Dendritic cell treated with granulocyte-macrophage colony-stimulating factor and Interleukin-4, amounts not matched to agents 40 ng/mL and 50 ng/mL, for 4 days (primary cell): ENCODE data around the gene KCNMA1.
"Not testable (repeated sequence)": the region's sequence is repeated elsewhere in the genome, so short reads cannot be mapped to it uniquely, and the experiment has no call there.

ENCODE experiments used
- H3K27ac Mint-ChIP-seq: one replicate; pipeline ENCODE4 v1.8.0; 2022; ENCODE audit warnings: mild to moderate bottlenecking, mixed read lengths
- H3K27me3 Mint-ChIP-seq: one replicate; pipeline ENCODE4 v1.8.0; 2022; ENCODE audit warnings: mild to moderate bottlenecking, mixed read lengths
- H3K36me3 Mint-ChIP-seq: one replicate; pipeline ENCODE4 v1.8.0; 2022; ENCODE audit warnings: low read depth, mixed read lengths
- H3K4me1 Mint-ChIP-seq: one replicate; pipeline ENCODE4 v1.8.0; 2022; ENCODE audit warnings: low read depth, mixed read lengths
- H3K4me3 Mint-ChIP-seq: one replicate; pipeline ENCODE4 v1.8.0; 2022; ENCODE audit warnings: mild to moderate bottlenecking, moderate library complexity, mixed read lengths
- H3K9me3 Mint-ChIP-seq: one replicate; pipeline ENCODE4 v1.8.0; 2022; ENCODE audit warnings: mixed read lengths
- intact Hi-C: fragments of 100-400 bp; cut with micrococcal nuclease; formaldehyde crosslinking; loops from one replicate; pipeline ENCODE4 v1.15.0; 2022

KCNMA1 gene

GRCh38 chr10:77358656-77359055 lies 279.0 kb downstream of the KCNMA1 start:
- Mint-ChIP-seq H3K36me3 (no peaks in the 10 kb centered on the region), H3K4me1 (no peaks in the 10 kb centered on the region), H3K27me3 (peaks cover 7% of the 10 kb centered on the region), H3K4me3 (no peak overlapping the region), H3K9me3 (no peaks in the 10 kb centered on the region), H3K27ac (no peak overlapping the region)
- intact Hi-C loops = no loop called here

DNA sequence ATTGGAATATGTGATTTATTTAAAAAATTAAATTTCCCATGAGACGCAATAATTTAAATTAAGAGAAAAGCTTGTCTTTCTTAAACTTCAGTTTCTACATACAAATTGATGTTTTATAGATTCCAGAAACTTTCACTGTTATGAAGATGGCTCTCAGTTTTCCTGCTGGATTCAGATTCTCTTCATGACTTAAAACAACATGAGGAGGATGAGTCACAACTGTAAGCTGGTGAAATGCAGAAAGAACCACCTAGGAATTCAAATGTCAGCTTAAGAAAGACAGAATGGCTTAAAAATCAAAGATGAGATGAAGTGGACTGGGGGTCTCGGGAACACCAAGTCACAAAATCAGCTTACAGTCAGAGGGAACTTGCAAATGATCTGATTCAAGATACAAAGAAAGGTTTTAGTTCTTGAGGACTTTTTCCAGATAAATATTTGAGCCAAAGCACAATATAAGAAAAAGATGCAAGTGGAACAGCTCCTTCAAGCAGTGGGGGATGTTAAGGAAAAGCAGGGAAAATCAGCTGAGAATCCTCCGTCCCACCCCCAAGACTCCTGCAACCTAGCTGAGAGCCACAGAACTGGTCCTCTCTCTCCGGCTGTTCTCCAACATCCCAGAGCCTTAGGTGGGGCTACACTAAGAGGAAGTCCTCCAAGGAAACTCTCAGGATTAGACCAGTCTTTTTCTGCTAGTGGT lies 279.8 kb downstream of the KCNMA1 start:
- no peaks in the 10 kb centered on the region for H3K4me1 Mint-ChIP-seq
- intact Hi-C loops = no loop called here
- H3K36me3 Mint-ChIP-seq = no peaks in the 10 kb centered on the region
- no peaks in the 10 kb centered on the region for H3K9me3 Mint-ChIP-seq
- H3K27me3 Mint-ChIP-seq = peaks cover 7% of the 10 kb centered on the region
- no peak overlapping the region for H3K27ac Mint-ChIP-seq
- H3K4me3 Mint-ChIP-seq = no peak overlapping the region

DNA sequence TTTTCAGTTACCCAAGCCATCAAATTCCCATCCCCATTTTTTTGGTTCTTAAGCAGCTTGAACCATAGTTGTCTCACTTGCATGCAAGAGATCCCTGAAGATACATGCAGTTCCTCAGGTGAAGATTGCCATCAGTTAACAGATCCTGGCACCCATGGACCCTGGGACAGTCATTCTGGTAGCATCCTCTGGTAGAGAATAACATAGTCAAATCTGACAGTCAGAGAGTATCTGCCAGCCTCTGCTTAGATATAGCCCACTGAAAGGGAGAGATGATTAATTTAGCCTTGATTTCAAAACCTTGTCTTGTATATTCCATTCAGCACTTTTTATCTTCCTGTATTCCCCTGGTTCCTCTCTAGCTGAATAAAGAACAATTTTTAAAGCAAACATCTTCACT lies 280.4 kb downstream of the KCNMA1 start:
- no peaks in the 10 kb centered on the region for H3K36me3 Mint-ChIP-seq
- H3K4me3 Mint-ChIP-seq = no peak overlapping the region
- no peaks in the 10 kb centered on the region for H3K9me3 Mint-ChIP-seq
- peaks cover 7% of the 10 kb centered on the region for H3K27me3 Mint-ChIP-seq
- intact Hi-C loops = no loop called here
- no peak overlapping the region for H3K27ac Mint-ChIP-seq
- no peaks in the 10 kb centered on the region for H3K4me1 Mint-ChIP-seq

DNA sequence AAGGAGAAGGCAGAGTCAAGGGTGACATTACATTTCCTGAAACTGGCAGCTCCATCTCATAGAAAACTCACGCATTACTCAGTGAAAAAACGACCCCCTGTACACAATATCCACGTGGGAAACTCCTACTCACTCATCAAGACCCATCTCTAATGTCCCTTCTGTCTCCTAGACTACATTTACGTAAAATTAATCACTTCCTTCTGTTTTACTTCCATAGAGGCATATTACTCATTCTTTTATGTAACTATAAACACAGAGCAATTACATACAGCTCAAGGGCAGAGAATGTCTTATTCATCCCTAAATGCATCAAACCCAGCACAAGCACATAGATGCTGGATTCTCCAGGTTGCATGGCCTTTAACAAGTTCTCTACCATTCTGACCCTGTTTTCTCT lies 281.8 kb downstream of the KCNMA1 start:
- no peaks in the 10 kb centered on the region for H3K36me3 Mint-ChIP-seq
- no peak overlapping the region for H3K27ac Mint-ChIP-seq
- H3K27me3 Mint-ChIP-seq = peaks cover 7% of the 10 kb centered on the region
- intact Hi-C loops = no loop called here
- H3K4me3 Mint-ChIP-seq = no peak overlapping the region
- no peaks in the 10 kb centered on the region for H3K9me3 Mint-ChIP-seq
- H3K4me1 Mint-ChIP-seq = no peaks in the 10 kb centered on the region

- intact Hi-C loops = no loop called here
Measured at GRCh38 chr10:77351386-77351785, 286.2 kb downstream of the KCNMA1 start.

DNA sequence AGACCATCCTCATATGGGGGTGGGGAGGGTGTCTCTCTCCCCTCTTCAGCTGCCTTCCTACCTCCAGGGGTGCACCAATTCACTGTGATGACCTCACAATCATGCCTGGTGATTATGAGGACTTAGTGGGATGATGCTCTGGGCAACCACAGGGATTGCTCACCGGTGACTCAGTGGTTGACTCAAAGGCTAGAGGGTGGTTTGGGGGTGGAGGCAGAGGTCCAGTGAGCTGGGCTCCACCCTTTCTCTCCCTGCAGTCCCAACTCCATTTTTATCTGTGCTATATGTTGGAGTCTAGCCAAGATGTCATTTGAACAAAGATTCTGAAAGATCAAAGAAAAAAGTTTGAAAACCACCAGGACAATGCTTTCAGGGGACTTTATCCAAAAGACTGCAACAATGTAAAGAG lies 286.9 kb downstream of the KCNMA1 start:
- Mint-ChIP-seq H3K36me3 (no peaks in the 10 kb centered on the region), H3K4me1 (no peaks in the 10 kb centered on the region), H3K27me3 (peaks cover 4% of the 10 kb centered on the region), H3K9me3 (no peaks in the 10 kb centered on the region), H3K27ac (no peak overlapping the region), H3K4me3 (no peak overlapping the region)
- intact Hi-C loops = no loop called here

More at GRCh38 chr10:77351386-77351785, 286.2 kb downstream of the KCNMA1 start:
- no peaks in the 10 kb centered on the region for H3K9me3 Mint-ChIP-seq
- H3K4me3 Mint-ChIP-seq = no peak overlapping the region
- H3K27me3 Mint-ChIP-seq = peaks cover 3% of the 10 kb centered on the region
- no peaks in the 10 kb centered on the region for H3K36me3 Mint-ChIP-seq
- H3K4me1 Mint-ChIP-seq = no peaks in the 10 kb centered on the region
- no peak overlapping the region for H3K27ac Mint-ChIP-seq

GRCh38 chr10:77350134-77350533 lies 287.5 kb downstream of the KCNMA1 start:
- intact Hi-C loops = no loop called here
- Mint-ChIP-seq H3K36me3 (no peaks in the 10 kb centered on the region), H3K27me3 (peaks cover 3% of the 10 kb centered on the region), H3K4me3 (no peak overlapping the region), H3K27ac (no peak overlapping the region), H3K9me3 (no peaks in the 10 kb centered on the region), H3K4me1 (no peaks in the 10 kb centered on the region)

DNA sequence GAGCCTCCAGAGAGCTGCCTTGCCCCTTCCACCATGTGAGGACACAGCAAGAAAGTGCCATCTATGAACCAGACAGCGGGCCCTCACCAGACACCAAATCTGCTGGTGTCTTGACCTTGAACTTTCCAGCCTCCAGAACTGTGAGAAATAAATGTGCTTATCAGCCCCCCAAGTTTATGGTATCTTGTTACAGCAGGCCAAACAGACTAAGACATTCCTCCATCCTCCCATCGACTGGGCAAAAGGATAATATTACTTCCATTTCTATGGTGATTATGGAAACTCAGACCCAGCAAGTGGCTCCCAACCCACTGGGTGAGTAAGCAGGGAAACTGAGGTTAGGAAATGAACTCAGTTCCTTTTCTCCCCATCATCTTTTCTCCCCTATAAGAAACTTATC lies 288.4 kb downstream of the KCNMA1 start:
- H3K27ac Mint-ChIP-seq = no peak overlapping the region
- intact Hi-C loops = no loop called here
- peaks cover 3% of the 10 kb centered on the region for H3K27me3 Mint-ChIP-seq
- no peaks in the 10 kb centered on the region for H3K36me3 Mint-ChIP-seq
- no peaks in the 10 kb centered on the region for H3K4me1 Mint-ChIP-seq
- no peak overlapping the region for H3K4me3 Mint-ChIP-seq
- no peaks in the 10 kb centered on the region for H3K9me3 Mint-ChIP-seq

- Mint-ChIP-seq H3K27me3 (peaks cover 3% of the 10 kb centered on the region), H3K36me3 (no peaks in the 10 kb centered on the region), H3K9me3 (no peaks in the 10 kb centered on the region), H3K27ac (no peak overlapping the region), H3K4me3 (no peak overlapping the region), H3K4me1 (no peaks in the 10 kb centered on the region)
- intact Hi-C loops = no loop called here
Measured at GRCh38 chr10:77348751-77349150, 288.9 kb downstream of the KCNMA1 start.

- H3K4me3 Mint-ChIP-seq = no peak overlapping the region
Measured at GRCh38 chr10:77348082-77348481, 289.5 kb downstream of the KCNMA1 start.

DNA sequence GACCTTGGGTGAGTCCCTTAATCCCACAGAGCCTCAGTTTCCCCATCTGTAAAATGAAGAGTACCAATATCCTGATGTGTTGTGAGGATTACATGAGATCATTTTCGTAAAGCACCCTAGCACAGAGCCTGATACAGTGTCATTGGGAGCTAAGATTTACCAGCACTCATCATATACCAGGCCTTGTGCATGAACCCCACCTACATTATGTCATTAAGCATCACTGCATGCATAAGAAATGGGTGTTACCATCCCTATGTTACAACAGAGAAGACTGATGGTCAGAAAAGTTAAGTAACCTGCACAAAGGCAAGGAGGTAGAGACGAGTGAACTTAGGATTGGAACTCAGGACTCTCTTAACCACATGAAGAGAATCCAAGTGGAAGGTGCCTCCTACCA lies 290.6 kb downstream of the KCNMA1 start:
- peaks cover 3% of the 10 kb centered on the region for H3K27me3 Mint-ChIP-seq
- H3K4me3 Mint-ChIP-seq = no peak overlapping the region
- no peaks in the 10 kb centered on the region for H3K36me3 Mint-ChIP-seq
- no peaks in the 10 kb centered on the region for H3K9me3 Mint-ChIP-seq
- intact Hi-C loops = no loop called here
- H3K4me1 Mint-ChIP-seq = no peaks in the 10 kb centered on the region
- H3K27ac Mint-ChIP-seq = no peak overlapping the region

More at GRCh38 chr10:77348082-77348481, 289.5 kb downstream of the KCNMA1 start:
- intact Hi-C loops = no loop called here
- Mint-ChIP-seq H3K36me3 (no peaks in the 10 kb centered on the region), H3K4me1 (no peaks in the 10 kb centered on the region), H3K27me3 (peaks cover 3% of the 10 kb centered on the region), H3K9me3 (no peaks in the 10 kb centered on the region), H3K27ac (no peak overlapping the region)

- H3K4me3 Mint-ChIP-seq = no peak overlapping the region
- peaks cover 2% of the 10 kb centered on the region for H3K27me3 Mint-ChIP-seq
- H3K36me3 Mint-ChIP-seq = no peaks in the 10 kb centered on the region
- intact Hi-C loops = no loop called here
- no peaks in the 10 kb centered on the region for H3K4me1 Mint-ChIP-seq
- no peaks in the 10 kb centered on the region for H3K9me3 Mint-ChIP-seq
- H3K27ac Mint-ChIP-seq = no peak overlapping the region
Measured at GRCh38 chr10:77341055-77341454, 296.6 kb downstream of the KCNMA1 start.

DNA sequence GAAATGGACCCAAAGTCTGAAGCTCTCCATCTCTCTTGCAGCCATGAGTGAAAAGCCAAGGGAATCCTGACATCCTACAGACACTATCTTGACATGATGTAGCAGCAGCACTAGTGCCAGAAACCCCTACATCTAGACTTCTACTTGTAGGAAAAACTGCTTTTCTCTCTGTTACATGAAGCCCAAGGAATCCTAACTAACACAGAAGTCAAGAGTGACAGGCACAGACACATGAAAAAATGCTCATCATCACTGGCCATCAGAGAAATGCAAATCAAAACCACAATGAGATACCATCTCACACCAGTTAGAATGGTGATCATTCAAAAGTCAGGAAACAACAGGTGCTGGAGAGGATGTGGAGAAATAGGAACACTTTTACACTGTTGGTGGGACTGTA lies 297.7 kb downstream of the KCNMA1 start:
- not testable (repeated sequence) for H3K4me3 Mint-ChIP-seq, H3K36me3 Mint-ChIP-seq

GRCh38 chr10:77339166-77339565 lies 298.4 kb downstream of the KCNMA1 start:
- no peaks in the 10 kb centered on the region for H3K4me1 Mint-ChIP-seq
- peaks cover 2% of the 10 kb centered on the region for H3K27me3 Mint-ChIP-seq
- intact Hi-C loops = no loop called here
- no peak overlapping the region for H3K4me3 Mint-ChIP-seq
- no peak overlapping the region for H3K27ac Mint-ChIP-seq
- no peaks in the 10 kb centered on the region for H3K36me3 Mint-ChIP-seq
- no peaks in the 10 kb centered on the region for H3K9me3 Mint-ChIP-seq

More for the DNA sequence above, 297.7 kb downstream of the KCNMA1 start:
- H3K27ac Mint-ChIP-seq, H3K9me3 Mint-ChIP-seq, H3K4me1 Mint-ChIP-seq, H3K27me3 Mint-ChIP-seq, intact Hi-C loops: not testable (repeated sequence)

DNA sequence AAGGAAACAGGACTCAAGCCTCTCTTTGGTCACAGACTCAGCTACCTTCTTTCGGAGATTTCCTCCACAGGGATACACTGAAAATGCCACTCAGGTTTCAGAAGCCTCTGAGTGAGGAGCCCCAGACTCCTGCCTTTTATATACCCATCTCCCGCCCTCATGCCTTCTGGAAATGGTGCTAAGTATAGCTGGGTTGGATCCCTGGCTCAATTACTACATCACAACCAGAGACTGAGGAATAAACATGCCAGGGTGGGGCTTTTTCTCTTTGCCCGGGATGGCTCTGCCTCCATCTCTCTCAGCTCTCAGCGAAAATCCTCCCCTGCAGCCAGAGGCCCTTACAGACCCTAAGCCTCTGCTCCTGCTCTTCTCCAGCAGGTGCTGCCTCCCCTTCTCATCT lies 299.5 kb downstream of the KCNMA1 start:
- H3K9me3 Mint-ChIP-seq = no peaks in the 10 kb centered on the region
- H3K4me3 Mint-ChIP-seq = no peak overlapping the region
- intact Hi-C loops = no loop called here
- no peaks in the 10 kb centered on the region for H3K36me3 Mint-ChIP-seq
- H3K27ac Mint-ChIP-seq = no peak overlapping the region
- H3K27me3 Mint-ChIP-seq = peaks cover 2% of the 10 kb centered on the region
- no peaks in the 10 kb centered on the region for H3K4me1 Mint-ChIP-seq
